ENCODE data around the gene SYT1. TPM values are rescaled to one million over a fixed set of nuclear protein-coding genes. Genes with fewer than 3 reads are reported as not detected.
A peak's percentile ranks its signal among the peaks of the same experiment; 100 is the strongest.

SYT1 gene
- total and polyA plus RNA-seq, 2 experiments from 2014 or later = 48.7 to 51.7 TPM

DNA sequence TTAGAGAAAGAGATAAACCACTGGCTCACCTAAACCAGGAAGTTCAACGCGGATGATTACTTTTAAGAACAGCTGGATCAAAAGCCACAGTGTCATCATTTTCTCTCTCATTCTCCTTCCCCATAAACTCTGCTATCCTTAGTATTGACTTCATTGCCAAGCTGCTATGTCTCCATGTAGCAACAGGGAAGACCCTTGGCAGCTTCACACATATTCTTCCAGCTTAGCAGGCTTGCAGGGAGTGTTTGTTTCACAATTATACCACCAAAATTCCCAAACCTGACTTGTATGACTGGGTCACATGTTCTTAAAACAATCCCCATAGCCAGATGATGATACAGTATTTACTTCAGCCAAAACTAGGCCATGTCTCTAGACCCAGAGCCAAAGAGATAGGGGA is 590.7 kb downstream of the SYT1 start (continued):
- TF ChIP-seq STAT1 (IDR thresholded peaks at IDR 0.05; ENCODE audit: unreplicated experiment) (no peak), JUNB (IDR thresholded peaks at IDR 0.05; ENCODE audit: unreplicated experiment) (no peak)

DNA sequence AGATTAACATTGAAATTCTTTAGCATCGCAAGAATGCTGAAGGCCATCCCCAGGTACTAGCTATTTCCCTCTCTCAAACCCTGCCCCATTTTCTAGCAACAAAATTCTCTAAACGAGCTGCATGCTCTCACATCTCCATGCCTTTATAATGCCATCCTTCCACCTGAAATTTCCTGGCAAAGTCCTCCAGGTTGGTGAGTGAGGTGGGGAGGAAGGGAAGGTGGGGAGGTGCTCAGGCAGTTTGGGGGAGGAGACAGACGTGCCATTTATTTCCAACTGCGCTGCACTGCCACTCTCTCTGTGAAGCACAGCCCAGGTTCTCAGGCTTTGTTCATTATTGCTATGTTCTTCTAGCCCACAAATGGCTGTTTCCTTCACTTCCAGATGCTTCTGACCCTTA is 617.7 kb downstream of the SYT1 start:
- DNase-seq (ENCODE audit: low spot score) = peak; percentile 51
- H2AFZ ChIP-seq = peak overlapping the region; percentile 3; the same call in 1 of the 2 replicates
- peaks cover 16% of the 10 kb centered on the region for H3F3A ChIP-seq (replicated peaks; ENCODE audit: low read depth)
- H3K4me1 ChIP-seq (ENCODE audit: insufficient read depth) = 0 out of 2 replicates have a peak, but pooled peaks cover 15% of the 10 kb centered on the region
- TF ChIP-seq, protein P1, sequence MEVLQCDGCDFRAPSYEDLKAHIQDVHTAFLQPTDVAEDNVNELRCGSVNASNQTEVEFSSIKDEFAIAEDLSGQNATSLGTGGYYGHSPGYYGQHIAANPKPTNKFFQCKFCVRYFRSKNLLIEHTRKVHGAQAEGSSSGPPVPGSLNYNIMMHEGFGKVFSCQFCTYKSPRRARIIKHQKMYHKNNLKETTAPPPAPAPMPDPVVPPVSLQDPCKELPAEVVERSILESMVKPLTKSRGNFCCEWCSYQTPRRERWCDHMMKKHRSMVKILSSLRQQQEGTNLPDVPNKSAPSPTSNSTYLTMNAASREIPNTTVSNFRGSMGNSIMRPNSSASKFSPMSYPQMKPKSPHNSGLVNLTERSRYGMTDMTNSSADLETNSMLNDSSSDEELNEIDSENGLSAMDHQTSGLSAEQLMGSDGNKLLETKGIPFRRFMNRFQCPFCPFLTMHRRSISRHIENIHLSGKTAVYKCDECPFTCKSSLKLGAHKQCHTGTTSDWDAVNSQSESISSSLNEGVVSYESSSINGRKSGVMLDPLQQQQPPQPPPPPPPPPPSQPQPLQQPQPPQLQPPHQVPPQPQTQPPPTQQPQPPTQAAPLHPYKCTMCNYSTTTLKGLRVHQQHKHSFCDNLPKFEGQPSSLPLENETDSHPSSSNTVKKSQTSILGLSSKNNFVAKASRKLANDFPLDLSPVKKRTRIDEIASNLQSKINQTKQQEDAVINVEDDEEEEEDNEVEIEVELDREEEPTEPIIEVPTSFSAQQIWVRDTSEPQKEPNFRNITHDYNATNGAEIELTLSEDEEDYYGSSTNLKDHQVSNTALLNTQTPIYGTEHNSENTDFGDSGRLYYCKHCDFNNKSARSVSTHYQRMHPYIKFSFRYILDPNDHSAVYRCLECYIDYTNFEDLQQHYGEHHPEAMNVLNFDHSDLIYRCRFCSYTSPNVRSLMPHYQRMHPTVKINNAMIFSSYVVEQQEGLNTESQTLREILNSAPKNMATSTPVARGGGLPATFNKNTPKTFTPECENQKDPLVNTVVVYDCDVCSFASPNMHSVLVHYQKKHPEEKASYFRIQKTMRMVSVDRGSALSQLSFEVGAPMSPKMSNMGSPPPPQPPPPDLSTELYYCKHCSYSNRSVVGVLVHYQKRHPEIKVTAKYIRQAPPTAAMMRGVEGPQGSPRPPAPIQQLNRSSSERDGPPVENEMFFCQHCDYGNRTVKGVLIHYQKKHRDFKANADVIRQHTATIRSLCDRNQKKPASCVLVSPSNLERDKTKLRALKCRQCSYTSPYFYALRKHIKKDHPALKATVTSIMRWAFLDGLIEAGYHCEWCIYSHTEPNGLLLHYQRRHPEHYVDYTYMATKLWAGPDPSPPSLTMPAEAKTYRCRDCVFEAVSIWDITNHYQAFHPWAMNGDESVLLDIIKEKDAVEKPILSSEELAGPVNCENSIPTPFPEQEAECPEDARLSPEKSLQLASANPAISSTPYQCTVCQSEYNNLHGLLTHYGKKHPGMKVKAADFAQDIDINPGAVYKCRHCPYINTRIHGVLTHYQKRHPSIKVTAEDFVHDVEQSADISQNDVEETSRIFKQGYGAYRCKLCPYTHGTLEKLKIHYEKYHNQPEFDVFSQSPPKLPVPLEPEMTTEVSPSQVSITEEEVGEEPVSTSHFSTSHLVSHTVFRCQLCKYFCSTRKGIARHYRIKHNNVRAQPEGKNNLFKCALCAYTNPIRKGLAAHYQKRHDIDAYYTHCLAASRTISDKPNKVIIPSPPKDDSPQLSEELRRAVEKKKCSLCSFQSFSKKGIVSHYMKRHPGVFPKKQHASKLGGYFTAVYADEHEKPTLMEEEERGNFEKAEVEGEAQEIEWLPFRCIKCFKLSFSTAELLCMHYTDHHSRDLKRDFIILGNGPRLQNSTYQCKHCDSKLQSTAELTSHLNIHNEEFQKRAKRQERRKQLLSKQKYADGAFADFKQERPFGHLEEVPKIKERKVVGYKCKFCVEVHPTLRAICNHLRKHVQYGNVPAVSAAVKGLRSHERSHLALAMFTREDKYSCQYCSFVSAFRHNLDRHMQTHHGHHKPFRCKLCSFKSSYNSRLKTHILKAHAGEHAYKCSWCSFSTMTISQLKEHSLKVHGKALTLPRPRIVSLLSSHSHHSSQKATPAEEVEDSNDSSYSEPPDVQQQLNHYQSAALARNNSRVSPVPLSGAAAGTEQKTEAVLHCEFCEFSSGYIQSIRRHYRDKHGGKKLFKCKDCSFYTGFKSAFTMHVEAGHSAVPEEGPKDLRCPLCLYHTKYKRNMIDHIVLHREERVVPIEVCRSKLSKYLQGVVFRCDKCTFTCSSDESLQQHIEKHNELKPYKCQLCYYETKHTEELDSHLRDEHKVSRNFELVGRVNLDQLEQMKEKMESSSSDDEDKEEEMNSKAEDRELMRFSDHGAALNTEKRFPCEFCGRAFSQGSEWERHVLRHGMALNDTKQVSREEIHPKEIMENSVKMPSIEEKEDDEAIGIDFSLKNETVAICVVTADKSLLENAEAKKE (CRISPR knock-in tag; IDR thresholded peaks at IDR 0.05) = no peak
- no peak for TF ChIP-seq NANOG (IDR thresholded peaks at IDR 0.05; ENCODE audit: borderline replicate concordance)
- TF ChIP-seq EZH2 (IDR thresholded peaks at IDR 0.05; ENCODE audit: low read depth, unreplicated experiment) = no peak
- no peak for TF ChIP-seq ZNF331 (CRISPR knock-in tag; IDR thresholded peaks at IDR 0.05; ENCODE audit: low read depth)
- TF ChIP-seq ZNF114 (CRISPR knock-in tag; IDR thresholded peaks at IDR 0.05) = no peak
- TF ChIP-seq CREB1 (CRISPR knock-in tag; IDR thresholded peaks at IDR 0.05; ENCODE audit: low read depth) = no peak
- no peak for TF ChIP-seq POLR2AphosphoS5 (IDR thresholded peaks at IDR 0.05; ENCODE audit: low read depth)
- TF ChIP-seq, protein P2, sequence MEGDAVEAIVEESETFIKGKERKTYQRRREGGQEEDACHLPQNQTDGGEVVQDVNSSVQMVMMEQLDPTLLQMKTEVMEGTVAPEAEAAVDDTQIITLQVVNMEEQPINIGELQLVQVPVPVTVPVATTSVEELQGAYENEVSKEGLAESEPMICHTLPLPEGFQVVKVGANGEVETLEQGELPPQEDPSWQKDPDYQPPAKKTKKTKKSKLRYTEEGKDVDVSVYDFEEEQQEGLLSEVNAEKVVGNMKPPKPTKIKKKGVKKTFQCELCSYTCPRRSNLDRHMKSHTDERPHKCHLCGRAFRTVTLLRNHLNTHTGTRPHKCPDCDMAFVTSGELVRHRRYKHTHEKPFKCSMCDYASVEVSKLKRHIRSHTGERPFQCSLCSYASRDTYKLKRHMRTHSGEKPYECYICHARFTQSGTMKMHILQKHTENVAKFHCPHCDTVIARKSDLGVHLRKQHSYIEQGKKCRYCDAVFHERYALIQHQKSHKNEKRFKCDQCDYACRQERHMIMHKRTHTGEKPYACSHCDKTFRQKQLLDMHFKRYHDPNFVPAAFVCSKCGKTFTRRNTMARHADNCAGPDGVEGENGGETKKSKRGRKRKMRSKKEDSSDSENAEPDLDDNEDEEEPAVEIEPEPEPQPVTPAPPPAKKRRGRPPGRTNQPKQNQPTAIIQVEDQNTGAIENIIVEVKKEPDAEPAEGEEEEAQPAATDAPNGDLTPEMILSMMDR (conservative IDR thresholded peaks at IDR 0.05; ENCODE audit: low read depth in 2 of 2) = no peak
- TF ChIP-seq, protein P3, sequence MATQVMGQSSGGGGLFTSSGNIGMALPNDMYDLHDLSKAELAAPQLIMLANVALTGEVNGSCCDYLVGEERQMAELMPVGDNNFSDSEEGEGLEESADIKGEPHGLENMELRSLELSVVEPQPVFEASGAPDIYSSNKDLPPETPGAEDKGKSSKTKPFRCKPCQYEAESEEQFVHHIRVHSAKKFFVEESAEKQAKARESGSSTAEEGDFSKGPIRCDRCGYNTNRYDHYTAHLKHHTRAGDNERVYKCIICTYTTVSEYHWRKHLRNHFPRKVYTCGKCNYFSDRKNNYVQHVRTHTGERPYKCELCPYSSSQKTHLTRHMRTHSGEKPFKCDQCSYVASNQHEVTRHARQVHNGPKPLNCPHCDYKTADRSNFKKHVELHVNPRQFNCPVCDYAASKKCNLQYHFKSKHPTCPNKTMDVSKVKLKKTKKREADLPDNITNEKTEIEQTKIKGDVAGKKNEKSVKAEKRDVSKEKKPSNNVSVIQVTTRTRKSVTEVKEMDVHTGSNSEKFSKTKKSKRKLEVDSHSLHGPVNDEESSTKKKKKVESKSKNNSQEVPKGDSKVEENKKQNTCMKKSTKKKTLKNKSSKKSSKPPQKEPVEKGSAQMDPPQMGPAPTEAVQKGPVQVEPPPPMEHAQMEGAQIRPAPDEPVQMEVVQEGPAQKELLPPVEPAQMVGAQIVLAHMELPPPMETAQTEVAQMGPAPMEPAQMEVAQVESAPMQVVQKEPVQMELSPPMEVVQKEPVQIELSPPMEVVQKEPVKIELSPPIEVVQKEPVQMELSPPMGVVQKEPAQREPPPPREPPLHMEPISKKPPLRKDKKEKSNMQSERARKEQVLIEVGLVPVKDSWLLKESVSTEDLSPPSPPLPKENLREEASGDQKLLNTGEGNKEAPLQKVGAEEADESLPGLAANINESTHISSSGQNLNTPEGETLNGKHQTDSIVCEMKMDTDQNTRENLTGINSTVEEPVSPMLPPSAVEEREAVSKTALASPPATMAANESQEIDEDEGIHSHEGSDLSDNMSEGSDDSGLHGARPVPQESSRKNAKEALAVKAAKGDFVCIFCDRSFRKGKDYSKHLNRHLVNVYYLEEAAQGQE (IDR thresholded peaks at IDR 0.05; ENCODE audit: unreplicated experiment) = no peak
- no peak for TF ChIP-seq JUNB (IDR thresholded peaks at IDR 0.05; ENCODE audit: unreplicated experiment)
- TF ChIP-seq EZH2phosphoT487 (IDR thresholded peaks at IDR 0.05; ENCODE audit: unreplicated experiment) = no peak
- TF ChIP-seq, protein P4, sequence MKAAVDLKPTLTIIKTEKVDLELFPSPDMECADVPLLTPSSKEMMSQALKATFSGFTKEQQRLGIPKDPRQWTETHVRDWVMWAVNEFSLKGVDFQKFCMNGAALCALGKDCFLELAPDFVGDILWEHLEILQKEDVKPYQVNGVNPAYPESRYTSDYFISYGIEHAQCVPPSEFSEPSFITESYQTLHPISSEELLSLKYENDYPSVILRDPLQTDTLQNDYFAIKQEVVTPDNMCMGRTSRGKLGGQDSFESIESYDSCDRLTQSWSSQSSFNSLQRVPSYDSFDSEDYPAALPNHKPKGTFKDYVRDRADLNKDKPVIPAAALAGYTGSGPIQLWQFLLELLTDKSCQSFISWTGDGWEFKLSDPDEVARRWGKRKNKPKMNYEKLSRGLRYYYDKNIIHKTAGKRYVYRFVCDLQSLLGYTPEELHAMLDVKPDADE (IDR thresholded peaks at IDR 0.05) = no peak
- no peak for TF ChIP-seq STAT1 (IDR thresholded peaks at IDR 0.05; ENCODE audit: unreplicated experiment)
- H3K4me3 ChIP-seq = no peak overlapping the region
- no peaks in the 10 kb centered on the region for H4K20me1 ChIP-seq (replicated peaks; ENCODE audit: insufficient read depth)
- Mint-ChIP-seq H3K4me1 (peaks cover 14% of the 10 kb centered on the region), H3K36me3 (ENCODE audit: low read depth) (no peaks in the 10 kb centered on the region; the same call in 1 of the 3 replicates), H3K9me3 (no peaks in the 10 kb centered on the region; the same call in 2 of the 3 replicates), H3K27me3 (ENCODE audit: insufficient read depth, low read depth, poor library complexity) (peaks cover 2% of the 10 kb centered on the region), H3K27ac (peak overlapping the region; percentile 14; the same call in 1 of the 2 replicates), H3K4me3 (no peak overlapping the region)
- H3K36me3 ChIP-seq (ENCODE audit: insufficient read depth) = no peaks in the 10 kb centered on the region
- no peak overlapping the region; the same call in 1 of the 2 replicates for H3K4me2 ChIP-seq
- no peak overlapping the region for H3K27ac ChIP-seq (ENCODE audit: low read depth)
- peak; percentile 92 for ATAC-seq
- H3K9me2 ChIP-seq (ENCODE audit: insufficient read depth) = 0 out of 2 replicates have a peak, but pooled peaks cover 5% of the 10 kb centered on the region
- H3K79me2 ChIP-seq (replicated peaks; ENCODE audit: insufficient read depth) = no peaks in the 10 kb centered on the region
- no peaks in the 10 kb centered on the region for H3K27me3 ChIP-seq (ENCODE audit: insufficient read depth)
